Measurements from ENCODE around the gene TPRKB. TPM values are rescaled to one million over a fixed set of nuclear protein-coding genes. Genes with fewer than 3 reads are reported as not detected.

TPRKB gene
- total and polyA plus RNA-seq, 9 of the 15 experiments (the other 6 are each of a cell fraction or from before 2014, with no cell fraction given): 55.6 to 250 (median 112) TPM

DNA sequence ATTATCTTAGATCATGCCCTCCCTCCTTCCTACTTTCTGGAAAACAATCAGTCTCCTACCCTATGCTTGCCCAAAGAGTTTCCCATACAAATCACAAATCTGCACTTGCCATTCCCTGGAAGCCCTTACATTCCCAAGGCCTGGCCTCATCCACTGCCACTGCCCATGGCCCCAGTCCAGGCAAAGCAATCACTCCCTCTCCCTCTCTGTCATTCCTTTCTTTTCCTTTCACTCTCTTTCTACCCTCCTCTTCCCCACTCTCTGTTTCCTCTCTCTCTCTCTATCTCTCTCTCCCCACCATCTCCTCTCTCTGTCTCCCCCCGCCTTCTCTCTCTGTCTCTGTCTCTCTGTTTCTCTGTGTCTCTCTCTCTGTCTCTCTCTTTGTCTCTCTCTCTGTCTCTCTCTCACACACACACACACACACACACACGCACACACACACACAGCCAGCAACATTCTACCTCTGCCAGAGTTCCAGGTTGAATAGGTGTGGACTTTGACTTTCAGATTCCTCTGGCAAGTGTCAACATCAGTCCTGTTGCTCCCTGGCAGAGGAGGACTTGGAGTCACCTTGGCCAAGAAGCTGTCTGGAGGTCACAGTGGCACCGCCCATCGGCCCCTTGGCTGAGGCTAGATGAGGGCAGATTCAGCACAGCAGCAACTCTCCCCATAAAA is 51.2 kb downstream of the TPRKB start:
- Histone ChIP-seq H2AFZ (ENCODE audit: low read depth, low read length) (no peak overlapping the region), H3K4me1 (replicated peaks in 1 of 2; ENCODE audit: control insufficient read depth in 2 of 2, insufficient read depth in 2 of 2, low read length in 2 of 2) (no peaks in the 10 kb centered on the region), H3K36me3 (ENCODE audit: control insufficient read depth, insufficient read depth, low read length) (no peaks in the 10 kb centered on the region), H3K9me1 (ENCODE audit: control insufficient read depth, insufficient read depth, low read length) (no peaks in the 10 kb centered on the region), H3K27ac (ENCODE audit: extremely low read depth, low read depth, low read length) (no peak overlapping the region), H3K9ac (ENCODE audit: insufficient read depth in 1 of 2, low read depth in 2 of 2, low read length in 2 of 2) (no peak overlapping the region), H3K4me2 (ENCODE audit: insufficient read depth, low read length) (no peak overlapping the region), H3K9me3 (replicated peaks; ENCODE audit: control insufficient read depth, insufficient read depth, low read depth, low read length) (no peaks in the 10 kb centered on the region), H3K27me3 (ENCODE audit: control insufficient read depth in 2 of 2, insufficient read depth in 2 of 2, low read length in 2 of 2) (no peaks in the 10 kb centered on the region), H4K20me1 (replicated peaks; ENCODE audit: control insufficient read depth, insufficient read depth, low read length) (no peaks in the 10 kb centered on the region), H3K4me3 (no peak overlapping the region), H3K79me2 (ENCODE audit: control insufficient read depth, insufficient read depth, low read length) (no peaks in the 10 kb centered on the region)
- FAIRE-seq: no peak
- intact Hi-C loops (cut with micrococcal nuclease) (loop anchor here (10.0 kb wide), 1 partner anchor 459 kb away; the partner anchor contains the start of gene BOLA3), in situ Hi-C loops (cut with MboI) (loop anchor here (5.0 kb wide), 1 partner anchor 59 kb away; no protein-coding TSS in a partner anchor)
- ChIA-PET POLR2A (interaction anchor here (0.6 kb wide), 1 partner anchor 451 kb away, joined by 4 read pairs; no protein-coding TSS in a partner anchor), CTCF (ENCODE audit: low intra/inter-chr PET ratio) (no interaction called here)
- TF ChIP-seq ZNF408 (CRISPR knock-in tag; IDR thresholded peaks at IDR 0.05; ENCODE audit: low read depth) (no peak), RBM25 (IDR thresholded peaks at IDR 0.05; ENCODE audit: low read depth, low read length, severe bottlenecking) (no peak), HDAC3 (IDR thresholded peaks at IDR 0.05; ENCODE audit: borderline replicate concordance, partially characterized antibody) (no peak), FOXA3 (CRISPR knock-in tag; conservative IDR thresholded peaks at IDR 0.05 in 1 of 2, IDR thresholded peaks at IDR 0.05 in 1 of 2) (no peak), NFIX (CRISPR knock-in tag; IDR thresholded peaks at IDR 0.05; ENCODE audit: low read depth) (no peak), NFXL1 (CRISPR knock-in tag; IDR thresholded peaks at IDR 0.05) (no peak)
- TF ChIP-seq, protein P1, sequence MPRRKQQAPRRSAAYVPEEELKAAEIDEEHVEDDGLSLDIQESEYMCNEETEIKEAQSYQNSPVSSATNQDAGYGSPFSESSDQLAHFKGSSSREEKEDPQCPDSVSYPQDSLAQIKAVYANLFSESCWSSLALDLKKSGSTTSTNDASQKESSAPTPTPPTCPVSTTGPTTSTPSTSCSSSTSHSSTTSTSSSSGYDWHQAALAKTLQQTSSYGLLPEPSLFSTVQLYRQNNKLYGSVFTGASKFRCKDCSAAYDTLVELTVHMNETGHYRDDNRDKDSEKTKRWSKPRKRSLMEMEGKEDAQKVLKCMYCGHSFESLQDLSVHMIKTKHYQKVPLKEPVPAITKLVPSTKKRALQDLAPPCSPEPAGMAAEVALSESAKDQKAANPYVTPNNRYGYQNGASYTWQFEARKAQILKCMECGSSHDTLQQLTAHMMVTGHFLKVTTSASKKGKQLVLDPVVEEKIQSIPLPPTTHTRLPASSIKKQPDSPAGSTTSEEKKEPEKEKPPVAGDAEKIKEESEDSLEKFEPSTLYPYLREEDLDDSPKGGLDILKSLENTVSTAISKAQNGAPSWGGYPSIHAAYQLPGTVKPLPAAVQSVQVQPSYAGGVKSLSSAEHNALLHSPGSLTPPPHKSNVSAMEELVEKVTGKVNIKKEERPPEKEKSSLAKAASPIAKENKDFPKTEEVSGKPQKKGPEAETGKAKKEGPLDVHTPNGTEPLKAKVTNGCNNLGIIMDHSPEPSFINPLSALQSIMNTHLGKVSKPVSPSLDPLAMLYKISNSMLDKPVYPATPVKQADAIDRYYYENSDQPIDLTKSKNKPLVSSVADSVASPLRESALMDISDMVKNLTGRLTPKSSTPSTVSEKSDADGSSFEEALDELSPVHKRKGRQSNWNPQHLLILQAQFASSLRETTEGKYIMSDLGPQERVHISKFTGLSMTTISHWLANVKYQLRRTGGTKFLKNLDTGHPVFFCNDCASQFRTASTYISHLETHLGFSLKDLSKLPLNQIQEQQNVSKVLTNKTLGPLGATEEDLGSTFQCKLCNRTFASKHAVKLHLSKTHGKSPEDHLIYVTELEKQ (CRISPR knock-in tag; IDR thresholded peaks at IDR 0.05): no peak
- ATAC-seq: no peak
- no TSS peak for BruUV-seq (replicated peaks)
- DNase-seq (ENCODE audit: extremely low read depth in 1 of 4, low spot score in 3 of 4): no peak
- WGBS (ENCODE audit: insufficient coverage, low coverage, missing lambda C conversion rate): 4% methylated on average over 2 of the region's 4 CpGs

Measured in K562 (cell line).